Activated CD4-positive, alpha-beta memory T cell treated with anti-CD3 and anti-CD28 coated beads, Interleukin-2, amount 10 ng/mL, durations not matched to agents 7 days and 5 days (primary cell): ENCODE measurements around the gene NDUFS1. TPM values are rescaled to one million over a fixed set of nuclear protein-coding genes. Genes with fewer than 3 reads are reported as not detected.
"Not testable (repeated sequence)": the region's sequence is repeated elsewhere in the genome, so short reads cannot be mapped to it uniquely, and the experiment has no call there.

Experiments used
- CTCF ChIA-PET: fragments of 350-600 bp; sonication (Branson Sonifier 250); formaldehyde crosslinking; loops from one replicate; lab custom pipeline; 2021; ENCODE audit warnings: antibody characterized with exemption, inconsistent platforms; lab: Charles Lee
- POLR2A ChIA-PET: fragments of 350-600 bp; sonication (Branson Sonifier 250); formaldehyde crosslinking; loops from one replicate; lab custom pipeline; 2021; ENCODE audit warnings: antibody characterized with exemption; lab: Charles Lee
- DNase-seq: peaks from one replicate; pipeline ENCODE4 v3.0.0-alpha.2; 2020
- H3K27ac Mint-ChIP-seq: one replicate; pipeline ENCODE4 v1.8.0; 2021; ENCODE audit warnings: mild to moderate bottlenecking, mixed read lengths
- H3K27me3 Mint-ChIP-seq: one replicate; pipeline ENCODE4 v1.8.0; 2021; ENCODE audit warnings: mixed read lengths
- H3K36me3 Mint-ChIP-seq: one replicate; pipeline ENCODE4 v1.8.0; 2021; ENCODE audit warnings: low read depth, mixed read lengths
- H3K4me1 Mint-ChIP-seq: one replicate; pipeline ENCODE4 v1.8.0; 2021; ENCODE audit warnings: mixed read lengths
- H3K4me3 Mint-ChIP-seq: one replicate; pipeline ENCODE4 v1.8.0; 2021; ENCODE audit warnings: mild to moderate bottlenecking, mixed read lengths
- H3K9me3 Mint-ChIP-seq: one replicate; pipeline ENCODE4 v1.8.0; 2021; ENCODE audit warnings: mixed read lengths
- total RNA-seq, 2 experiments: library from RNA; stranded (reverse); gene quantifications; one replicate each; pipeline ENCODE4 v1.2.3, GENCODE V29; 2021

The NDUFS1 gene
- total RNA-seq, 2 experiments from 2014 or later = 62.2 to 65.4 TPM

- peaks cover 20% of the 10 kb centered on the region for H3K27me3 Mint-ChIP-seq
- ChIA-PET POLR2A (no interaction called here), CTCF (no interaction called here)
- H3K4me3 Mint-ChIP-seq = no peak overlapping the region
- no peaks in the 10 kb centered on the region for H3K36me3 Mint-ChIP-seq
- H3K27ac Mint-ChIP-seq = no peak overlapping the region
- no peak for DNase-seq
- no peaks in the 10 kb centered on the region for H3K9me3 Mint-ChIP-seq
- no peaks in the 10 kb centered on the region for H3K4me1 Mint-ChIP-seq
These were observed 30.4 kb upstream of the NDUFS1 start for GRCh38 chr2:206189691-206190090.

- POLR2A ChIA-PET, DNase-seq, H3K9me3 Mint-ChIP-seq, H3K36me3 Mint-ChIP-seq, H3K27me3 Mint-ChIP-seq, H3K27ac Mint-ChIP-seq, H3K4me1 Mint-ChIP-seq, H3K4me3 Mint-ChIP-seq: not testable (repeated sequence)
- CTCF ChIA-PET = interaction anchor here (1.4 kb wide), 1 partner anchor 22 kb away, joined by 3 read pairs; the partner anchor contains the start of genes EEF1B2 and NDUFS1
These were observed 22.3 kb upstream of the NDUFS1 start for GRCh38 chr2:206181526-206181925.

GRCh38 chr2:206176901-206177300, 17.7 kb upstream of the NDUFS1 start:
- Mint-ChIP-seq H3K36me3 (no peaks in the 10 kb centered on the region), H3K27ac (no peak overlapping the region), H3K27me3 (peaks cover 4% of the 10 kb centered on the region), H3K9me3 (no peaks in the 10 kb centered on the region), H3K4me3 (no peak overlapping the region), H3K4me1 (no peaks in the 10 kb centered on the region)
- ChIA-PET POLR2A (no interaction called here), CTCF (interaction anchor here (0.9 kb wide), 1 partner anchor 12 kb away, joined by 3 read pairs; no protein-coding TSS in a partner anchor)
- DNase-seq = no peak

DNA sequence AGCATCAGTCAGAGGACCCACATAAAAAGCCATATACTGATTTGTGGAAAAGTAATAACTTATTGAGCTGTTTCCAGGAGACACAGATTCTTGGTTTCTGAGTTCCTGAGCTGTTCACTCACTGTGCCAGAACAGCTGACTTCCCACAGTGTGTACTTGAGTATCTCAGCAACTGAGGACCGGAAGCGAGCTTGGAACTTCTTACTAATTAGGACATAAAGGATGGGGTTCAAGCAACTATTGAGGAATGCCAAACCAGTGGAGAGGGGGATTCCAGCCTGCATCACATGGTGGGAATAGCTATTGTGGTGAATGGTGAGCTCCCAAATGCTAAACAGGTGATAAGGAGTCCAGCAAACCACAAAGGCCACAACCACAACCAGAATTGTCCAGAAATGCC, 16.9 kb upstream of the NDUFS1 start:
- Mint-ChIP-seq H3K27me3 (peaks cover 4% of the 10 kb centered on the region), H3K27ac (no peak overlapping the region), H3K36me3 (no peaks in the 10 kb centered on the region), H3K4me3 (no peak overlapping the region), H3K9me3 (no peaks in the 10 kb centered on the region), H3K4me1 (no peaks in the 10 kb centered on the region)
- ChIA-PET CTCF (interaction anchor here (0.9 kb wide), 1 partner anchor 11 kb away, joined by 3 read pairs; no protein-coding TSS in a partner anchor), POLR2A (no interaction called here)
- DNase-seq = no peak

GRCh38 chr2:206173147-206173546, 13.9 kb upstream of the NDUFS1 start:
- peaks cover 4% of the 10 kb centered on the region for H3K27me3 Mint-ChIP-seq
- POLR2A ChIA-PET = no interaction called here
- no peak overlapping the region for H3K27ac Mint-ChIP-seq
- peaks cover 5% of the 10 kb centered on the region for H3K9me3 Mint-ChIP-seq
- DNase-seq = no peak
- H3K4me3 Mint-ChIP-seq = no peak overlapping the region
- peaks cover 8% of the 10 kb centered on the region for H3K36me3 Mint-ChIP-seq
- CTCF ChIA-PET = no interaction called here
- H3K4me1 Mint-ChIP-seq = no peaks in the 10 kb centered on the region

DNA sequence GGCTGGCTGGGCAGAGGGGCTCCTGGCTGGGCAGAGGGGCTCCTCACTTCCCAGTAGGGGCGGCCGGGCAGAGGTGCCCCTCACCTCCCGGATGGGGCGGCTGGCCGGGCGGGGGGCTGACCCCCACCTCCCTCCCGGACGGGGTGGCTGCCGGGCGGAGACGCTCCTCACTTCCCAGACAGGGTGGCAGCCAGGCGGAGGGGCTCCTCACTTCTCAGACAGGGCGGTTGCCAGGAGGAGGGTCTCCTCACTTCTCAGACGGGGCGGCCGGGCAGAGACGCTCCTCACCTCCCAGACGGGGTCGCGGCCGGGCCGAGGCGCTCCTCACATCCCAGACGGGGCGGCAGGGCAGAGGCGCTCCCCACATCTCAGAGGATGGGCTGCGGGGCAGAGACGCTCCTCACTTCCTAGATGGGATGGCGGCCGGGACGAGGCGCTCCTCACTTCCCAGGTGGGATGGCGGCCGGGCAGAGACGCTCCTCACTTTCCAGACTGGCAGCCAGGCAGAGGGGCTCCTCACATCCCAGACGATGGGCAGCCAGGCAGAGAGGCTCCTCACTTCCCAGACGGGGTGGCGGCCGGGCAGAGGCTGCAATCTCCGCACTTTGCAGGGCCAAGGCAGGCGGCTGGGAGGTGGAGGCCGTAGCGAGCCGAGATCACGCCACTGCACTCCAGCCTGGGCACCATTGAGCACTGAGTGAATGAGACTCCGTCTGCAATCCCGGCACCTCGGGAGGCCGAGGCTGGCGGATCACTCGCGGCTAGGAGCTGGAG, 12.6 kb upstream of the NDUFS1 start:
- POLR2A ChIA-PET, H3K27ac Mint-ChIP-seq, CTCF ChIA-PET, H3K9me3 Mint-ChIP-seq, DNase-seq, H3K4me3 Mint-ChIP-seq, H3K4me1 Mint-ChIP-seq, H3K27me3 Mint-ChIP-seq: not testable (repeated sequence)
- peaks cover 16% of the 10 kb centered on the region for H3K36me3 Mint-ChIP-seq

DNA sequence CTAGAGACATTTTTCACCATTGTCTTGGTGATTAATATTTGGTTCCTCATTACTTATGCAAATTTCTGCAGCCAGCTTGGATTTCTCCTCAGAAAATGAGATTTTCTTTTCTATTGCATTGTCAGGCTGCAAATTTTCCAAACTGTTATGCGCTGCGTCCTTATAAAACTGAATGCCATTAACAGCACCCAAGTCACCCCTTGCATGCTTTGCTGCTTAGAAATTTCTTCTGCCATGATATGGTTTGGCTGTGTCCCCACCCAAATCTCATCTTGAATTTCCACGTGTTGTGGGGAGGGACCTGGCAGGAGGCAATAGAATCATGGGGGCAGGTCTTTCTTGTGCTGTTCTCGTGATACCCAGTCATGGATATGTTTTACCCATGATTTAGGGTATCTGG, 9.0 kb upstream of the NDUFS1 start:
- H3K4me1 Mint-ChIP-seq, CTCF ChIA-PET, H3K4me3 Mint-ChIP-seq, DNase-seq, H3K27ac Mint-ChIP-seq, H3K27me3 Mint-ChIP-seq, POLR2A ChIA-PET, H3K9me3 Mint-ChIP-seq: not testable (repeated sequence)
- H3K36me3 Mint-ChIP-seq = peaks cover 30% of the 10 kb centered on the region

- H3K4me1 Mint-ChIP-seq = peaks cover 35% of the 10 kb centered on the region
- H3K9me3 Mint-ChIP-seq = no peaks in the 10 kb centered on the region
- DNase-seq = no peak
- no peak overlapping the region for H3K27ac Mint-ChIP-seq
- ChIA-PET CTCF (interaction anchor here (0.8 to 1.7 kb wide), 4 partner anchors 12 to 95 kb away, joined by 3 to 6 read pairs (median 3); no protein-coding TSS in a partner anchor), POLR2A (no interaction called here)
- H3K27me3 Mint-ChIP-seq = no peaks in the 10 kb centered on the region
- no peak overlapping the region for H3K4me3 Mint-ChIP-seq
- H3K36me3 Mint-ChIP-seq = peaks cover 57% of the 10 kb centered on the region
These were observed 5.1 kb upstream of the NDUFS1 start for GRCh38 chr2:206164261-206164862.

- no peak overlapping the region for H3K4me3 Mint-ChIP-seq
- no peaks in the 10 kb centered on the region for H3K9me3 Mint-ChIP-seq
- ChIA-PET POLR2A (no interaction called here), CTCF (interaction anchor here (0.8 to 1.7 kb wide), 3 partner anchors 58 to 97 kb away, joined by 3 to 6 read pairs (median 3); no protein-coding TSS in a partner anchor)
- no peak for DNase-seq
- no peaks in the 10 kb centered on the region for H3K27me3 Mint-ChIP-seq
- peaks cover 63% of the 10 kb centered on the region for H3K36me3 Mint-ChIP-seq
- no peak overlapping the region for H3K27ac Mint-ChIP-seq
- peaks cover 38% of the 10 kb centered on the region for H3K4me1 Mint-ChIP-seq
These were observed 4.1 kb upstream of the NDUFS1 start for GRCh38 chr2:206163251-206163880.

DNA sequence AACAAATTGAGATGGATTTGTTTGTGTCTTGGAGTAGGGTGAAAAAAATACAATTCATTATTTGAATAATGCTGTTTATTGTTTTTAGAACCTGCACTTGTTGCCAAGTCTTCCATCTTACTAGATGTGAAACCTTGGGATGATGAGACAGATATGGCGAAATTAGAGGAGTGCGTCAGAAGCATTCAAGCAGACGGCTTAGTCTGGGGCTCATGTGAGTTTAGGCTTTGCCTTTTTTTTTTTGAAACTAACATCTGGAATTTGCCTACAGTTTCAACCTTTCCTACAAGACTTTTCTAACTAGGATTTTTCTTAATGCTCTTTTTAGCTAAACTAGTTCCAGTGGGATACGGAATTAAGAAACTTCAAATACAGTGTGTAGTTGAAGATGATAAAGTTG, 3.2 kb upstream of the NDUFS1 start:
- H3K9me3 Mint-ChIP-seq, H3K4me3 Mint-ChIP-seq, DNase-seq, POLR2A ChIA-PET, H3K27me3 Mint-ChIP-seq: not testable (repeated sequence)
- Mint-ChIP-seq H3K36me3 (peaks cover 60% of the 10 kb centered on the region), H3K27ac (peak overlapping the region; percentile 58), H3K4me1 (peaks cover 46% of the 10 kb centered on the region)
- CTCF ChIA-PET = interaction anchor here (0.7 to 2.3 kb wide), 3 partner anchors 76 to 1142 kb away, joined by 3 to 8 read pairs (median 3); partner anchors contain the start of gene INO80D

- Mint-ChIP-seq H3K4me1 (peaks cover 54% of the 10 kb centered on the region), H3K27me3 (no peaks in the 10 kb centered on the region), H3K4me3 (peak overlapping the region; percentile 94), H3K9me3 (no peaks in the 10 kb centered on the region), H3K27ac (peak overlapping the region; percentile 91), H3K36me3 (peaks cover 58% of the 10 kb centered on the region)
- CTCF ChIA-PET = interaction anchor here (1.2 to 2.3 kb wide), 3 partner anchors 74 to 100 kb away, joined by 4 to 9 read pairs (median 8); partner anchors contain the start of gene INO80D
- no peak for DNase-seq
- POLR2A ChIA-PET = interaction anchor here (1.1 to 2.7 kb wide), 8 partner anchors 15 to 1464 kb away, joined by 3 to 29 read pairs (median 6); partner anchors contain the start of genes FASTKD2, INO80D, MDH1B and METTL21A
These were observed 1.5 kb upstream of the NDUFS1 start for GRCh38 chr2:206160807-206161179.

GRCh38 chr2:206160125-206160806, 1.0 kb upstream of the NDUFS1 start:
- H3K36me3 Mint-ChIP-seq = peaks cover 58% of the 10 kb centered on the region
- ChIA-PET POLR2A (interaction anchor here (0.6 to 2.7 kb wide), 13 partner anchors 15 to 1465 kb away, joined by 3 to 29 read pairs (median 5); partner anchors contain the start of genes CREB1, FASTKD2, INO80D and MDH1B), CTCF (interaction anchor here (0.7 to 2.3 kb wide), 4 partner anchors 21 to 76 kb away, joined by 3 to 9 read pairs (median 6); partner anchors contain the start of gene INO80D)
- no peaks in the 10 kb centered on the region for H3K27me3 Mint-ChIP-seq
- H3K4me1 Mint-ChIP-seq = peaks cover 54% of the 10 kb centered on the region
- no peaks in the 10 kb centered on the region for H3K9me3 Mint-ChIP-seq
- no peak for DNase-seq
- peak overlapping the region; percentile 94 for H3K4me3 Mint-ChIP-seq
- peak overlapping the region; percentile 91 for H3K27ac Mint-ChIP-seq
